AG09319 (cell line): ENCODE measurements around the gene PHF12.
"Not testable (repeated sequence)": the region's sequence is repeated elsewhere in the genome, so short reads cannot be mapped to it uniquely, and the experiment has no call there.

Source experiments
- DNase-seq: peaks from one replicate; pipeline ENCODE4 v3.0.0-alpha.2; 2010; ENCODE audit warnings: low read depth; ENCODE audit errors: extremely low read depth
- CTCF ChIP-seq: IDR thresholded peaks from 2 replicates; pipeline ENCODE4 v1.5.1; 2011; ENCODE audit warnings: low read depth, mild to moderate bottlenecking, inconsistent platforms, low read length, moderate library complexity

The PHF12 gene

GRCh38 chr17:28879886-28880571 is 71.3 kb downstream of the PHF12 start:
- no peak for TF ChIP-seq CTCF
- no peak for DNase-seq

GRCh38 chr17:28878981-28879380 is 72.3 kb downstream of the PHF12 start:
- no peak for DNase-seq
- peak; percentile 36 for TF ChIP-seq CTCF

GRCh38 chr17:28878158-28878910 is 73.0 kb downstream of the PHF12 start:
- no peak for TF ChIP-seq CTCF
- DNase-seq, result no peak

GRCh38 chr17:28877150-28877711 is 74.1 kb downstream of the PHF12 start:
- DNase-seq, result not testable (repeated sequence)

GRCh38 chr17:28875848-28876550 is 75.3 kb downstream of the PHF12 start:
- no peak for TF ChIP-seq CTCF
- no peak for DNase-seq

- DNase-seq, result no peak
- TF ChIP-seq CTCF, result no peak
Measured at GRCh38 chr17:28874750-28875149, 76.6 kb downstream of the PHF12 start.

- no peak for TF ChIP-seq CTCF
- no peak for DNase-seq
Measured at GRCh38 chr17:28873839-28874238, 77.5 kb downstream of the PHF12 start.
